BJ (cell line): ENCODE results near the gene CHL1. TPM values are rescaled to one million over a fixed set of nuclear protein-coding genes. Genes with fewer than 3 reads are reported as not detected.

Source experiments
- CTCF ChIA-PET: fragments of 350-600 bp; formaldehyde crosslinking; extraction: SDS; loops from one replicate; lab custom pipeline; 2021; ENCODE audit warnings: antibody characterized with exemption, inconsistent platforms; lab: Yijun Ruan, JAX
- POLR2A ChIA-PET: fragments of 300-600 bp; sonication (Branson Sonifier 250); formaldehyde crosslinking; extraction: SDS; loops from one replicate; lab custom pipeline; 2021; ENCODE audit warnings: antibody characterized with exemption; lab: Charles Lee
- DNase-seq: peaks from one replicate; pipeline ENCODE4 v3.0.0-alpha.2; 2011; ENCODE audit warnings: low read depth
- H3K27me3 ChIP-seq: 2 replicates; pipeline ENCODE4 v1.6.0; 2011; ENCODE audit warnings: low read length; ENCODE audit not compliant: control insufficient read depth, insufficient read depth
- H3K36me3 ChIP-seq: 2 replicates; pipeline ENCODE4 v1.5.1; 2011; ENCODE audit warnings: low read length; ENCODE audit not compliant: control insufficient read depth, insufficient read depth
- H3K4me3 ChIP-seq: 2 replicates; pipeline ENCODE4 v1.5.1; 2011; ENCODE audit warnings: low read depth, mild to moderate bottlenecking, control low read depth, low read length
- polyA plus RNA-seq: library from polyadenylated mRNA; depleted of rRNA; stranded (reverse); fragments of >200 nt; gene quantifications from 2 replicates; pipeline ENCODE4 v1.2.3, GENCODE V29; 2011
- TF ChIP-seq, protein P1 (sequence below): IDR thresholded peaks from 2 replicates; pipeline ENCODE4 v1.5.1; 2011; ENCODE audit warnings: low read depth, mild to moderate bottlenecking, control low read depth, inconsistent platforms, low read length, moderate library complexity; ENCODE audit not compliant: insufficient read depth

Gene CHL1
- polyA plus RNA-seq, 1 experiment, result not detected

- no peak overlapping the region for H3K4me3 ChIP-seq
- no peak for DNase-seq
- H3K36me3 ChIP-seq, result no peaks in the 10 kb centered on the region
- H3K27me3 ChIP-seq, result no peaks in the 10 kb centered on the region
- CTCF ChIA-PET, result no interaction called here
- POLR2A ChIA-PET, result no interaction called here
- TF ChIP-seq, protein P1, sequence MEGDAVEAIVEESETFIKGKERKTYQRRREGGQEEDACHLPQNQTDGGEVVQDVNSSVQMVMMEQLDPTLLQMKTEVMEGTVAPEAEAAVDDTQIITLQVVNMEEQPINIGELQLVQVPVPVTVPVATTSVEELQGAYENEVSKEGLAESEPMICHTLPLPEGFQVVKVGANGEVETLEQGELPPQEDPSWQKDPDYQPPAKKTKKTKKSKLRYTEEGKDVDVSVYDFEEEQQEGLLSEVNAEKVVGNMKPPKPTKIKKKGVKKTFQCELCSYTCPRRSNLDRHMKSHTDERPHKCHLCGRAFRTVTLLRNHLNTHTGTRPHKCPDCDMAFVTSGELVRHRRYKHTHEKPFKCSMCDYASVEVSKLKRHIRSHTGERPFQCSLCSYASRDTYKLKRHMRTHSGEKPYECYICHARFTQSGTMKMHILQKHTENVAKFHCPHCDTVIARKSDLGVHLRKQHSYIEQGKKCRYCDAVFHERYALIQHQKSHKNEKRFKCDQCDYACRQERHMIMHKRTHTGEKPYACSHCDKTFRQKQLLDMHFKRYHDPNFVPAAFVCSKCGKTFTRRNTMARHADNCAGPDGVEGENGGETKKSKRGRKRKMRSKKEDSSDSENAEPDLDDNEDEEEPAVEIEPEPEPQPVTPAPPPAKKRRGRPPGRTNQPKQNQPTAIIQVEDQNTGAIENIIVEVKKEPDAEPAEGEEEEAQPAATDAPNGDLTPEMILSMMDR, result no peak
These were observed 238.6 kb downstream of the CHL1 start for GRCh38 chr3:435161-435560.

GRCh38 chr3:436053-436452 lies 239.5 kb downstream of the CHL1 start:
- Histone ChIP-seq H3K36me3 (no peaks in the 10 kb centered on the region), H3K27me3 (no peaks in the 10 kb centered on the region), H3K4me3 (no peak overlapping the region)
- POLR2A ChIA-PET, result no interaction called here
- TF ChIP-seq, protein P1, result no peak
- no peak for DNase-seq
- CTCF ChIA-PET, result no interaction called here

DNA sequence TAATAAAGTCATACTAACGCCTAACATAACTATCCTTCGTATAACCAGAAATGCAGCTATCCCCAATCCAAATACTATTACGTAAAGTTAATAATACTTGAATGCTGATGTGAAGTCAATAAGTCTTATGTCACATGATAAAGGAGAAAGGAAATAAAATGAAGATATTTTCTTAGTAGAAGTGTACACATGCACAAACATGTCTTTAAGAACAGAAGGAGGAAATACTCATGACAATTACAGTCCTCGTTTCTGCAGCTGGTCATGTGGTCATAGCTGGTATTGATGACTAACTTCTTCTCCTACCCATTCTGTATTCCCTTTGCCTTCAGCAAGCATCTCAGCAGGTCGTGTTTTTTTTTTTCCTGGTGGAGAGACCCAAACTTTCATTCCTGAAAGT lies 244.3 kb downstream of the CHL1 start:
- TF ChIP-seq, protein P1, result no peak
- Histone ChIP-seq H3K4me3 (no peak overlapping the region), H3K27me3 (no peaks in the 10 kb centered on the region), H3K36me3 (no peaks in the 10 kb centered on the region)
- no peak for DNase-seq
- ChIA-PET CTCF (no interaction called here), POLR2A (no interaction called here)

DNA sequence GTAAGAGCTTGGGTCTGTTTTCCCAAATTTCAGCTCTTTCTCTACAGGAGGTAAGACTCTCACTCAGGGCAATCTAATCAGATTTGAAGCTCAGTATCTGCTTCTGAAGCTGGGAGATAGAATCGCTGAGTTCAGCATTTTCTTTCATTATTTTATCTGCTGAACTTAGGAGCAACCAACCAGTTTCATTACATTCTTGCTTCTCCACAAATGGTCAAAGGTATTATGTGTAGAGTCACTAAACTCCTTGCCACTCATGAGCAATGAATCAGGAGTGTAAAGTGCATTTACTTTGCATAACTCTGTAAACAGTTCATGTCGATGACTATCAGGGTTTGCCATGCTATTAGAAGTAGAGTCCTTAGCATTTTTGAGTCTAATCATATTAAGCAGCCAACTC lies 249.4 kb downstream of the CHL1 start:
- TF ChIP-seq, protein P1, result no peak
- no peak for DNase-seq
- POLR2A ChIA-PET, result no interaction called here
- CTCF ChIA-PET, result no interaction called here
- no peaks in the 10 kb centered on the region for H3K36me3 ChIP-seq
- H3K27me3 ChIP-seq, result no peaks in the 10 kb centered on the region
- H3K4me3 ChIP-seq, result no peak overlapping the region

GRCh38 chr3:447671-448070 lies 251.1 kb downstream of the CHL1 start:
- no peak overlapping the region for H3K4me3 ChIP-seq
- TF ChIP-seq, protein P1, result no peak
- ChIA-PET CTCF (no interaction called here), POLR2A (no interaction called here)
- H3K27me3 ChIP-seq, result no peaks in the 10 kb centered on the region
- no peak for DNase-seq
- no peaks in the 10 kb centered on the region for H3K36me3 ChIP-seq
